Prostate gland (tissue), 2 donors: ENCODE results near the gene EHD3.

ENCODE experiments used
- POLR2AphosphoS5 ChIP-seq: sonication (generic); formaldehyde crosslinking; IDR thresholded peaks from one replicate; pipeline ENCODE4 v1.6.1; 2017; ENCODE audit warnings: antibody characterized with exemption
- TF ChIP-seq, protein P1 (sequence below), 4 experiments: fragments of 200-600 bp in 2 of 4; fragments of 450-650 bp in 2 of 4; sonication (generic) in 2 of 4; IDR thresholded peaks; 1 replicate in 3 of 4; 2 replicates in 1 of 4; pipeline ENCODE4 v1.5.1; 2016 to 2019; ENCODE audit warnings: antibody characterized with exemption in 4 of 4, mild to moderate bottlenecking in 2 of 4, moderate library complexity in 2 of 4

DNA sequence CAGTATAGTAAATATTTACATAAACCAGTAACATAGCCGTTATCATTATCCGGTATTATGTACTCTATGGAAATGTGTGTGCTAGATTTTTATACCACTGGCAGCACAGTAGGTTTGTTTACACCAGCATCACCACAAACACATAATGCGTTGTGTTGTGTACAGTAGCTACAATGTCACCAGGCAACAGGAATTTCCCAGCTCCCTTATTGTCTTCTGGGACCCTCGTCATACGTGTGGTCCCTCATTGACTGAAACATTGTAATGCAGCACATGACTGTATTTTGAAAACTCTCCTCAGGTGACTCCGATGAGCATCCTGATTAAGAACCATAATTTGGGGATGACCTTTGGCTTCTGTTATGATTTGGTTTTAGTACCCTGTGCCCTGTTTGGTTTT lies 31.3 kb downstream of the EHD3 start:
- TF ChIP-seq, protein P1, sequence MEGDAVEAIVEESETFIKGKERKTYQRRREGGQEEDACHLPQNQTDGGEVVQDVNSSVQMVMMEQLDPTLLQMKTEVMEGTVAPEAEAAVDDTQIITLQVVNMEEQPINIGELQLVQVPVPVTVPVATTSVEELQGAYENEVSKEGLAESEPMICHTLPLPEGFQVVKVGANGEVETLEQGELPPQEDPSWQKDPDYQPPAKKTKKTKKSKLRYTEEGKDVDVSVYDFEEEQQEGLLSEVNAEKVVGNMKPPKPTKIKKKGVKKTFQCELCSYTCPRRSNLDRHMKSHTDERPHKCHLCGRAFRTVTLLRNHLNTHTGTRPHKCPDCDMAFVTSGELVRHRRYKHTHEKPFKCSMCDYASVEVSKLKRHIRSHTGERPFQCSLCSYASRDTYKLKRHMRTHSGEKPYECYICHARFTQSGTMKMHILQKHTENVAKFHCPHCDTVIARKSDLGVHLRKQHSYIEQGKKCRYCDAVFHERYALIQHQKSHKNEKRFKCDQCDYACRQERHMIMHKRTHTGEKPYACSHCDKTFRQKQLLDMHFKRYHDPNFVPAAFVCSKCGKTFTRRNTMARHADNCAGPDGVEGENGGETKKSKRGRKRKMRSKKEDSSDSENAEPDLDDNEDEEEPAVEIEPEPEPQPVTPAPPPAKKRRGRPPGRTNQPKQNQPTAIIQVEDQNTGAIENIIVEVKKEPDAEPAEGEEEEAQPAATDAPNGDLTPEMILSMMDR (IDR thresholded peaks at IDR 0.05) = no peak
- TF ChIP-seq POLR2AphosphoS5 = no peak
